Measurements from ENCODE around the gene BCDIN3D. TPM values are rescaled to one million over a fixed set of nuclear protein-coding genes. Genes with fewer than 3 reads are reported as not detected.

Gene BCDIN3D
- polyA plus RNA-seq, 1 donor (not counting 4 experiments of a cell fraction or from before 2014, with no cell fraction given) = 3.7 TPM

DNA sequence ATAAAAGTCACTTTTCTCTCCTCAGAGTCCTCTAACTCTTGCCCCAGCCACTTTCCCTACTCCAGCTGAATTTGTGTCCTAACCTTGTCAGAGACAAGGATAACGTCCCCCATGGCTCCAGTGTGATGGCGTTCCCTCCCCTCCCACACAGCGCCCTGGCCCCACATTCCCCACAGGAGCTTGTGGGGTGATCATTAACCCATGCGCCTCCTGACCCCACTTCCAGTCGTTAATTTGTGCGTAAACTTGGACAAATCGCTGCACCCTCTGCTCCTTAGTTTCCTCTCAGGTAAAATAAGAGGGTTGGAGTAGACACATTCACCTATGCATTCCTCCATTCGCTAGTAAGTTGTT, 22.9 kb upstream of the BCDIN3D start:
- Histone ChIP-seq H3K4me1 (ENCODE audit: control insufficient read depth, extremely low read depth, insufficient read depth, low read length) (peaks cover 10% of the 10 kb centered on the region), H3K9ac (ENCODE audit: control insufficient read depth, extremely low read depth, insufficient read depth, low read length) (no peak overlapping the region), H4K20me1 (ENCODE audit: control insufficient read depth, extremely low read depth, insufficient read depth, low read length) (no peaks in the 10 kb centered on the region), H3K79me2 (ENCODE audit: control insufficient read depth, insufficient read depth, low read length) (no peaks in the 10 kb centered on the region), H3K9me3 (ENCODE audit: control insufficient read depth, low read depth, low read length) (no peaks in the 10 kb centered on the region), H3K4me3 (ENCODE audit: control insufficient read depth in 2 of 3, extremely low read depth in 1 of 3, insufficient read depth in 2 of 3, low read depth in 1 of 3, low read length in 3 of 3) (no peak overlapping the region), H3K36me3 (ENCODE audit: control insufficient read depth in 2 of 2, extremely low read depth in 1 of 2, insufficient read depth in 2 of 2, low read length in 2 of 2) (no peaks in the 10 kb centered on the region), H3K27ac (ENCODE audit: control insufficient read depth, insufficient read depth, low read length) (no peak overlapping the region), H3K4me2 (ENCODE audit: control insufficient read depth, extremely low read depth, insufficient read depth, low read depth, low read length) (no peak overlapping the region), H3K27me3 (ENCODE audit: control insufficient read depth, extremely low read depth, insufficient read depth, low read length) (peaks cover 12% of the 10 kb centered on the region), H3K9me1 (ENCODE audit: control insufficient read depth, extremely low read depth, insufficient read depth, low read length) (no peaks in the 10 kb centered on the region), H2AFZ (ENCODE audit: control insufficient read depth, low read length) (no peak overlapping the region)
- DNase-seq (ENCODE audit: low read depth, low spot score) (no peak), FAIRE-seq (no peak)
- TF ChIP-seq EZH2 (IDR thresholded peaks at IDR 0.05; ENCODE audit: low read length) (no peak), CTCF (optimal IDR thresholded peaks at IDR 0.05 in 1 of 3, IDR thresholded peaks at IDR 0.05 in 1 of 3, conservative IDR thresholded peaks at IDR 0.05 in 1 of 3; ENCODE audit: extremely low read depth in 1 of 3, insufficient read depth in 2 of 3, low read length in 3 of 3) (no peak)
- dilution Hi-C loops (cut with MboI; ENCODE audit: extremely low pct_ligation_motif_present, low sequenced_read_pairs) = loop anchor here (25.0 kb wide), 1 partner anchor 197 kb away; the partner anchor contains the start of gene ASIC1

DNA sequence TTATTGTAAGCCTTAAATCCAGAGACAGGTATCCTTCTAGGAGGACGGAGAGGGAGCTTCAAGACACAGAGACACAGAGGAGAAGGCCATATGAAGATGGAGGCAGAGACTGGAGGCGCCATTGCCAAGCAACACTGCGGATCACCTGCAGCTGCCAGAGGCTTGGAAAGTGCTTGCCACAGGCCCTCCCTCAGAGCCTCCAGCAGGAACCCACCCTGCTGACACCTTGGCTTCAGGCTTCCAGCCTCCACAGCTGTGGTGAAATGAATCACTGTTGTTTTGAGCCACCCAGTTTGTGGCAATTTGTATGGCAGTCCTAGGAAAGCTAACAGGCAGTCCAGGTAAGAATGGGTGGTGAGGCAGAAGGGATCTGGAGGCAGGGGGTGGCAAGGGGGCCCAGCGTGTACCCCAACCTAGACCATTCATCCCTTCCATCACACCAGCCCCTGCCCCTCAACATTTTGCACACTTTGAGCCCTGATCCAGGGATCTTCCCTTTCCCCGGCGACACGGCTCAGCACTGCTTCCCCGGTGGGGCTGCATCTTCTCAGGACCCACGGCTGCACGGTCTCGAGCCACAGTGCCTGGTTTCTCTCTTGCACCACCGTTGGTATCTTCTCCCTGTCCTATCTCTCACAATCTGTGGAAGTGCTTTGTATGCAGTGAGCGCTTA, 22.3 kb upstream of the BCDIN3D start:
- H3K27me3 ChIP-seq (ENCODE audit: control insufficient read depth, extremely low read depth, insufficient read depth, low read length) = peaks cover 12% of the 10 kb centered on the region
- no peaks in the 10 kb centered on the region for H3K9me3 ChIP-seq (ENCODE audit: control insufficient read depth, low read depth, low read length)
- no peak for TF ChIP-seq EZH2 (IDR thresholded peaks at IDR 0.05; ENCODE audit: low read length)
- TF ChIP-seq CTCF (optimal IDR thresholded peaks at IDR 0.05 in 1 of 3, IDR thresholded peaks at IDR 0.05 in 1 of 3, conservative IDR thresholded peaks at IDR 0.05 in 1 of 3; ENCODE audit: extremely low read depth in 1 of 3, insufficient read depth in 2 of 3, low read length in 3 of 3) = no peak
- no peaks in the 10 kb centered on the region for H4K20me1 ChIP-seq (ENCODE audit: control insufficient read depth, extremely low read depth, insufficient read depth, low read length)
- H3K36me3 ChIP-seq (ENCODE audit: control insufficient read depth in 2 of 2, extremely low read depth in 1 of 2, insufficient read depth in 2 of 2, low read length in 2 of 2) = no peaks in the 10 kb centered on the region
- H3K9ac ChIP-seq (ENCODE audit: control insufficient read depth, extremely low read depth, insufficient read depth, low read length) = no peak overlapping the region
- H3K4me2 ChIP-seq (ENCODE audit: control insufficient read depth, extremely low read depth, insufficient read depth, low read depth, low read length) = no peak overlapping the region
- H3K79me2 ChIP-seq (ENCODE audit: control insufficient read depth, insufficient read depth, low read length) = no peaks in the 10 kb centered on the region
- dilution Hi-C loops (cut with MboI; ENCODE audit: extremely low pct_ligation_motif_present, low sequenced_read_pairs) = loop anchor here (25.0 kb wide), 1 partner anchor 197 kb away; the partner anchor contains the start of gene ASIC1
- no peak for FAIRE-seq
- no peak overlapping the region for H2AFZ ChIP-seq (ENCODE audit: control insufficient read depth, low read length)
- H3K4me3 ChIP-seq (ENCODE audit: control insufficient read depth in 2 of 3, extremely low read depth in 1 of 3, insufficient read depth in 2 of 3, low read depth in 1 of 3, low read length in 3 of 3) = no peak overlapping the region
- H3K4me1 ChIP-seq (ENCODE audit: control insufficient read depth, extremely low read depth, insufficient read depth, low read length) = peaks cover 10% of the 10 kb centered on the region
- no peaks in the 10 kb centered on the region for H3K9me1 ChIP-seq (ENCODE audit: control insufficient read depth, extremely low read depth, insufficient read depth, low read length)
- no peak for DNase-seq (ENCODE audit: low read depth, low spot score)
- no peak overlapping the region for H3K27ac ChIP-seq (ENCODE audit: control insufficient read depth, insufficient read depth, low read length)

Measured in keratinocyte (primary cell).